Type B pancreatic cell (in vitro differentiated cells): ENCODE results near the gene FBXO31. TPM values are rescaled to one million over a fixed set of nuclear protein-coding genes. Genes with fewer than 3 reads are reported as not detected.
A peak's percentile ranks its signal among the peaks of the same experiment; 100 is the strongest.

ENCODE experiments used
- DNase-seq: peaks from one replicate; pipeline ENCODE4 v3.0.0; 2021; ENCODE audit warnings: mixed read lengths; ENCODE audit not compliant: unreplicated experiment; ENCODE audit errors: extremely low spot score
- H3K27ac Mint-ChIP-seq: 2 replicates; pipeline ENCODE4 v1.8.0; 2021; ENCODE audit warnings: mild to moderate bottlenecking, mixed read lengths
- H3K27me3 Mint-ChIP-seq: 2 replicates; pipeline ENCODE4 v1.8.0; 2021; ENCODE audit warnings: mixed read lengths
- H3K36me3 Mint-ChIP-seq: 2 replicates; pipeline ENCODE4 v1.8.0; 2021; ENCODE audit warnings: mixed read lengths
- H3K4me1 Mint-ChIP-seq: one replicate; pipeline ENCODE4 v1.8.0; 2021; ENCODE audit warnings: mixed read lengths; ENCODE audit not compliant: unreplicated experiment
- H3K4me3 Mint-ChIP-seq: 2 replicates; pipeline ENCODE4 v1.8.0; 2021; ENCODE audit warnings: mild to moderate bottlenecking, mixed read lengths
- H3K9me3 Mint-ChIP-seq: 2 replicates; pipeline ENCODE4 v1.8.0; 2021; ENCODE audit warnings: mixed read lengths
- CTCF ChIP-seq: fragments of 200-600 bp; sonication (generic); conservative IDR thresholded peaks from 2 replicates; pipeline ENCODE4 v1.5.0; 2021; ENCODE audit warnings: antibody characterized with exemption, mild to moderate bottlenecking
- total RNA-seq: library from RNA; stranded (reverse); gene quantifications from 2 replicates; pipeline ENCODE4 v1.2.1, GENCODE V29; 2021; ENCODE audit warnings: low replicate concordance

Gene FBXO31
- total RNA-seq, 1 donor from 2014 or later: 35.1 TPM

GRCh38 chr16:87288753-87289362 is 94.7 kb downstream of the FBXO31 start:
- Mint-ChIP-seq H3K27ac (no peak overlapping the region), H3K36me3 (peaks cover 9% of the 10 kb centered on the region), H3K4me1 (peaks cover 17% of the 10 kb centered on the region), H3K9me3 (peaks cover 17% of the 10 kb centered on the region), H3K4me3 (no peak overlapping the region), H3K27me3 (no peaks in the 10 kb centered on the region)
- TF ChIP-seq CTCF: no peak
- DNase-seq: no peak

GRCh38 chr16:87286839-87287626 is 96.5 kb downstream of the FBXO31 start:
- H3K27ac Mint-ChIP-seq: no peak overlapping the region
- no peak overlapping the region for H3K4me3 Mint-ChIP-seq
- peaks cover 17% of the 10 kb centered on the region for H3K4me1 Mint-ChIP-seq
- DNase-seq: no peak
- peaks cover 13% of the 10 kb centered on the region for H3K9me3 Mint-ChIP-seq
- peaks cover 5% of the 10 kb centered on the region for H3K27me3 Mint-ChIP-seq
- peaks cover 5% of the 10 kb centered on the region for H3K36me3 Mint-ChIP-seq
- TF ChIP-seq CTCF: no peak

GRCh38 chr16:87284183-87284582 is 99.4 kb downstream of the FBXO31 start:
- DNase-seq: no peak
- peaks cover 18% of the 10 kb centered on the region for H3K27me3 Mint-ChIP-seq

GRCh38 chr16:87279094-87279658 is 104.4 kb downstream of the FBXO31 start:
- H3K9me3 Mint-ChIP-seq: no peaks in the 10 kb centered on the region
- DNase-seq: no peak
- H3K36me3 Mint-ChIP-seq: no peaks in the 10 kb centered on the region
- H3K27me3 Mint-ChIP-seq: peaks cover 26% of the 10 kb centered on the region
- peaks cover 31% of the 10 kb centered on the region for H3K4me1 Mint-ChIP-seq
- H3K27ac Mint-ChIP-seq: no peak overlapping the region
- TF ChIP-seq CTCF: no peak
- no peak overlapping the region for H3K4me3 Mint-ChIP-seq

More at GRCh38 chr16:87284183-87284582, 99.4 kb downstream of the FBXO31 start:
- no peaks in the 10 kb centered on the region for H3K36me3 Mint-ChIP-seq
- peaks cover 15% of the 10 kb centered on the region for H3K4me1 Mint-ChIP-seq
- no peak overlapping the region for H3K4me3 Mint-ChIP-seq
- H3K9me3 Mint-ChIP-seq: peaks cover 11% of the 10 kb centered on the region
- H3K27ac Mint-ChIP-seq: no peak overlapping the region
- no peak for TF ChIP-seq CTCF

- DNase-seq: peak; percentile 88
- peaks cover 26% of the 10 kb centered on the region for H3K27me3 Mint-ChIP-seq
- peak overlapping the region; percentile 20 for H3K4me3 Mint-ChIP-seq
- peak; percentile 97 for TF ChIP-seq CTCF
- H3K9me3 Mint-ChIP-seq: no peaks in the 10 kb centered on the region
- no peaks in the 10 kb centered on the region for H3K36me3 Mint-ChIP-seq
- H3K4me1 Mint-ChIP-seq: peaks cover 29% of the 10 kb centered on the region
- H3K27ac Mint-ChIP-seq: peak overlapping the region; percentile 52
Measured at GRCh38 chr16:87278191-87279093, 105.1 kb downstream of the FBXO31 start.
